ENCODE data around the gene TNXB. TPM values are rescaled to one million over a fixed set of nuclear protein-coding genes. Genes with fewer than 3 reads are reported as not detected.
"Not testable (repeated sequence)": the region's sequence is repeated elsewhere in the genome, so short reads cannot be mapped to it uniquely, and the experiment has no call there.

Gene TNXB
- total RNA-seq, 2 experiments from 2014 or later, result 2.9 to 4.8 TPM

- peaks cover 8% of the 10 kb centered on the region for H3K27me3 Mint-ChIP-seq (ENCODE audit: low read depth)
- H3K4me1 Mint-ChIP-seq (ENCODE audit: low read depth), result peaks cover 45% of the 10 kb centered on the region
- no peaks in the 10 kb centered on the region for H3K36me3 Mint-ChIP-seq (ENCODE audit: low read depth)
- CTCF ChIA-PET, result interaction anchor here (0.8 kb wide), 1 partner anchor 13 kb away, joined by 4 read pairs; no protein-coding TSS in a partner anchor
- peak overlapping the region; percentile 76 for H3K4me3 Mint-ChIP-seq
- peak overlapping the region; percentile 28 for H3K27ac Mint-ChIP-seq
- intact Hi-C loops (cut with micrococcal nuclease), result no loop called here
- no peak for DNase-seq
- H3K9me3 Mint-ChIP-seq, result no peaks in the 10 kb centered on the region
Observed at GRCh38 chr6:32149092-32149755, 40.1 kb upstream of the TNXB start.

- Mint-ChIP-seq H3K36me3 (ENCODE audit: low read depth) (no peaks in the 10 kb centered on the region), H3K9me3 (no peaks in the 10 kb centered on the region), H3K27ac (peak overlapping the region; percentile 28), H3K27me3 (ENCODE audit: low read depth) (peaks cover 8% of the 10 kb centered on the region), H3K4me1 (ENCODE audit: low read depth) (peaks cover 44% of the 10 kb centered on the region), H3K4me3 (peak overlapping the region; percentile 76)
- intact Hi-C loops (cut with micrococcal nuclease), result loop anchor here (1.0 kb wide), 1 partner anchor 18 kb away; the partner anchor contains the start of gene FKBPL
- CTCF ChIA-PET, result interaction anchor here (0.8 kb wide), 1 partner anchor 12 kb away, joined by 4 read pairs; no protein-coding TSS in a partner anchor
- peak; percentile 89 for DNase-seq
Observed at GRCh38 chr6:32148289-32149091, 39.4 kb upstream of the TNXB start.

DNA sequence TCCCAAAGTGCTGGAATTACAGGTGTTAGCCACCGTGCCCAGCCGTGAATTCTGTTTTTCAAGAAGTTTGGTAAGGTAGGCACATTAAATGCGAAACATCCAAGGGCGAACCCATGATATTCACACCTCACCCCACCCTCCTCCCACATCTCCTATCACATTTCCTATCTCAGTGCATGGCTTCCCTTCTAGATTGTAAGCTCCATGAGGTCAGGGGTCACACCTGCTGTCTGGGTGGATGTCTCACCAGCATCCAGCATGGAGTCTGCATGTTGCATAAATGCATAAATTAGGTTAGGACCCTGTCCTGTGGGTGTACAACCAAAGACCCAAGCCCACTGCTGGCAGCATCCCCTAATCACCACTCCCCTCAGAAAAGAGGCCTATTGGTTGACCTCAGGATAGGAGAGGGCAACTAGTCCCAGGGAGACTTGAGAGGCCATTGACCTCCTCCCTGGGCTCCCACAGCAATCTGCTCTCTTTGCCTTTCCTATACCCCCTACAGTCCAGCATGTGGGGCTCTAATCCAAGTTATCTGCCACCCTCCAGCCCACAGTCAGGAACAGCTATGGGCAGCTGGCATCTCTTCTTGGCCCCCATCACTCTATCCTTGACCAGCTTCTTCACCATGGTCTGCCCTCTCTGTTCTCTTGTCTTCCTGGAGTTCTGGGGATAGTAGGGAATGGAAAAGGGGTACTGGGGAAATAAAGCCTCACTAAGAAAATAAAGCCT is 38.4 kb upstream of the TNXB start:
- H3K4me1 Mint-ChIP-seq (ENCODE audit: low read depth), result peaks cover 35% of the 10 kb centered on the region
- H3K9me3 Mint-ChIP-seq, result no peaks in the 10 kb centered on the region
- no peak overlapping the region for H3K27ac Mint-ChIP-seq
- peaks cover 8% of the 10 kb centered on the region for H3K27me3 Mint-ChIP-seq (ENCODE audit: low read depth)
- CTCF ChIA-PET, result interaction anchor here (1.3 kb wide), 1 partner anchor 99 kb away, joined by 4 read pairs; no protein-coding TSS in a partner anchor
- DNase-seq, result no peak
- no peaks in the 10 kb centered on the region for H3K36me3 Mint-ChIP-seq (ENCODE audit: low read depth)
- intact Hi-C loops (cut with micrococcal nuclease), result loop anchor here (1.0 kb wide), 1 partner anchor 17 kb away; the partner anchor contains the start of gene FKBPL
- no peak overlapping the region for H3K4me3 Mint-ChIP-seq

DNA sequence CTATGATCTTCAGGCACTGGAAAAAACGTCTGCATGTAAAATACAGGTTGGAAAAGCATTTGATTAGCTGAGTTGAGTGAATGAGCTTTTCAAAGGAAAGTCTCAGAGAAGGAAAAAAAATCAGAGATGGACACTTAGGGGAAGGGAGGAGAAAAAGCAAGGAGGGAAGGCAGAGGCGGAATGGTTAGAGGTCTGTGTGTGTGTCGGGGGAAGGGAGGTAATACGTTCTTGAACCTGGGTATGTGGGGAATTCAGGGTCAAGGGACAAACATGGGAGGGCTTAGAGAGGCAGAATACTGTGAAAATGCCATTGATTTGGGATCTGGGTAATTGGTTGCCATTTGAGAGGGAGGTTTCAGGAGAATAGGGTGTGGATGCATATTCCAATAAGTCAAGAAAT is 37.5 kb upstream of the TNXB start:
- Mint-ChIP-seq H3K36me3 (ENCODE audit: low read depth) (no peaks in the 10 kb centered on the region), H3K4me3 (no peak overlapping the region), H3K9me3 (no peaks in the 10 kb centered on the region), H3K4me1 (ENCODE audit: low read depth) (peaks cover 28% of the 10 kb centered on the region), H3K27ac (peak overlapping the region; percentile 2), H3K27me3 (ENCODE audit: low read depth) (peaks cover 8% of the 10 kb centered on the region)
- intact Hi-C loops (cut with micrococcal nuclease), result no loop called here
- no peak for DNase-seq
- CTCF ChIA-PET, result interaction anchor here (0.6 to 1.3 kb wide), 2 partner anchors 100 to 1066 kb away, joined by 4 to 5 read pairs; no protein-coding TSS in a partner anchor

DNA sequence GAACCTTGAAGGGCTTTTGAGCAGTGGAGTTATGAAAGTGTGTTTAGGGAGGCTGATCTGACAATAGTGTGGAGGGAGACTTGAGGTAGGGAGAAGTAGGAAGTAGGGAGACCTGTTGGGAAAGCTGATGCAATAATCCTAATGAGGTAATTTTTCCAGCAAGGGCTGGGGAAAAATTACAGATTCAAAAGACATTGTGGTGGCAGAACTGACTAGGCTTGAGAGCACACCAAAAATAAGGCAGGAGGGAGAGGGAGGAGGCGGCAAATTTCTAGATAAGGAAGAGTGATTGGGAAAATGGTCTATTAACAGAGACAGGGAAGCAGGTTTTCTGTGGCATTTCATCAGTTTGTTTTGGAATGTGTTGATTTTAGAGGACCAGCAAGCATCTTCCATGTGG is 37.1 kb upstream of the TNXB start:
- H3K36me3 Mint-ChIP-seq (ENCODE audit: low read depth), result no peaks in the 10 kb centered on the region
- no peak for DNase-seq
- no peaks in the 10 kb centered on the region for H3K9me3 Mint-ChIP-seq
- H3K4me3 Mint-ChIP-seq, result no peak overlapping the region
- CTCF ChIA-PET, result no interaction called here
- no peak overlapping the region for H3K27ac Mint-ChIP-seq
- intact Hi-C loops (cut with micrococcal nuclease), result no loop called here
- peaks cover 25% of the 10 kb centered on the region for H3K4me1 Mint-ChIP-seq (ENCODE audit: low read depth)
- peaks cover 8% of the 10 kb centered on the region for H3K27me3 Mint-ChIP-seq (ENCODE audit: low read depth)

DNA sequence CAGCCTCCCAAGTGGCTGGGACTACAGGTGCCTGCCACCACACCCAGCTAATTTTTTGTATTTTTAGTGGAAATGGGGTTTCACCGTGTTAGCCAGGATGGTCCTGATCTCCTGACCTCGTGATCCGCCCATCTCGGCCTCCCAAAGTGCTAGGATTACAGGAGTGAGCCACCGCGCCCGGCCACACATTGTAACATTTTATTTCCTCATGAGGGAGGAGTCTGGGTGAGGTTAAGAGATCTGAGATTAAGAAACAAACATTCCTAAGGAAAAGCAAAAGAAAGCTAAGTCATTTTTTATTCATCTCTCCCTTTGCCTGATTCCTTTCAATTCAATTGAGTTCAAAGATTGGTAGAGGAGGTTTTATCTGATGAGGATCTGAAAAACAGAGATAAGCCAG is 35.1 kb upstream of the TNXB start:
- H3K27me3 Mint-ChIP-seq (ENCODE audit: low read depth); intact Hi-C loops (cut with micrococcal nuclease); CTCF ChIA-PET; H3K27ac Mint-ChIP-seq; H3K36me3 Mint-ChIP-seq (ENCODE audit: low read depth); H3K9me3 Mint-ChIP-seq; H3K4me3 Mint-ChIP-seq; DNase-seq: not testable (repeated sequence)
- peaks cover 13% of the 10 kb centered on the region for H3K4me1 Mint-ChIP-seq (ENCODE audit: low read depth)

DNA sequence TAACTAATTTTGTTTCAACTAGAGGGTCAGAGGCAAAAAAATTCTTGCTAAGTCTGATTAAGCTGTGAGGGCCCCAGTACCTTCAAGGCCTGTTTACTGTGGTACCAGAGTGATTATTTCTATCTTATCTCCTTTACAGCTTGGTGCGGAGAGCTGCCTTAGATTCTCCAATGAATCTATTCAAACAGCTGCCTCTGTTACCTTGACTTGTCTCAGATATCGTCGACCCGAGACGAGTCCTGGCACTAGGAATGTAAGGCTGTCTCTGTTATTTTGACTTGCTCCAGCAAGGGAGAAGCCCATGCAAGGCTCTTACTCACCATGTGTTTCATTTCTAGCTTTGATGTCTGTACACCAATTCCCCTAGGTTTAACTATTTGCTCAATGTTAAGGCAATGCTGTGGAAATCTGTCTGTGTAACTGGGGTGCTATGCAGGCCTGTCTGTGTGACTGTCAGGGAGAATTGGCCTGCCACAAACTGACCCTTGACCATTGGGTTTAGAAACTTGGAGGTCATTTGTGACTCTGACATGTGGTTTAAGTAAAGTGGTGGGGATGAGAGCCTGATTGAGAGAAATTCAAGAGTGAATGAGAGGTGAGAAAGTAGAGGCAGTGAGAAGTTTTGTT is 31.4 kb upstream of the TNXB start:
- intact Hi-C loops (cut with micrococcal nuclease), result no loop called here
- H3K27ac Mint-ChIP-seq, result no peak overlapping the region
- DNase-seq, result no peak

DNA sequence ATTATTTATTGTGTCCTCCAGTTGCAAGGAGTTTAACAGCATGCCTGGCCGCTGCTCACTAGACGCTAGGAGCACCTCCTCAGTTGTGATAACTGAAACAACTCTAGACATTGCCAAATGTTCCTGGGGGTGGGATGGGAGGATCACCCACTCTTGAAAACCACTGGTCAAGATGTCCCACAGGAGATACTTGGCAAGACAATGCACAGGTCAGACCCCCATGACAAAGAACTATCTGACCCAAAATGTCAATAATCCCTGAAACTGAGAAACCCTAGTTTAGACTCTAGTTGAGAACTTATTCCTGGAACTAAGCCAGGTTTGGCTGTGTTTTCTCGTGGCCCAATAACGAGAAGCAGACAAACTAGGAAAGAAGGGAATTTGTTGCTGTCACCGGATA is 30.5 kb upstream of the TNXB start:
- H3K36me3 Mint-ChIP-seq (ENCODE audit: low read depth), result no peaks in the 10 kb centered on the region
- H3K4me3 Mint-ChIP-seq, result no peak overlapping the region
- DNase-seq, result no peak
- CTCF ChIA-PET, result interaction anchor here (0.7 kb wide), 1 partner anchor 31 kb away, joined by 3 read pairs; no protein-coding TSS in a partner anchor
- H3K4me1 Mint-ChIP-seq (ENCODE audit: low read depth), result no peaks in the 10 kb centered on the region
- no peak overlapping the region for H3K27ac Mint-ChIP-seq
- intact Hi-C loops (cut with micrococcal nuclease), result no loop called here
- no peaks in the 10 kb centered on the region for H3K27me3 Mint-ChIP-seq (ENCODE audit: low read depth)
- H3K9me3 Mint-ChIP-seq, result no peaks in the 10 kb centered on the region

More for the DNA sequence above, 31.4 kb upstream of the TNXB start:
- Mint-ChIP-seq H3K36me3 (ENCODE audit: low read depth) (no peaks in the 10 kb centered on the region), H3K4me1 (ENCODE audit: low read depth) (no peaks in the 10 kb centered on the region), H3K27me3 (ENCODE audit: low read depth) (no peaks in the 10 kb centered on the region), H3K4me3 (no peak overlapping the region), H3K9me3 (no peaks in the 10 kb centered on the region)
- CTCF ChIA-PET, result no interaction called here

- Mint-ChIP-seq H3K4me3 (no peak overlapping the region), H3K9me3 (no peaks in the 10 kb centered on the region), H3K4me1 (ENCODE audit: low read depth) (no peaks in the 10 kb centered on the region), H3K27me3 (ENCODE audit: low read depth) (no peaks in the 10 kb centered on the region), H3K36me3 (ENCODE audit: low read depth) (no peaks in the 10 kb centered on the region), H3K27ac (no peak overlapping the region)
- no peak for DNase-seq
- intact Hi-C loops (cut with micrococcal nuclease), result no loop called here
- CTCF ChIA-PET, result no interaction called here
Observed at GRCh38 chr6:32137454-32137853, 28.3 kb upstream of the TNXB start.

DNA sequence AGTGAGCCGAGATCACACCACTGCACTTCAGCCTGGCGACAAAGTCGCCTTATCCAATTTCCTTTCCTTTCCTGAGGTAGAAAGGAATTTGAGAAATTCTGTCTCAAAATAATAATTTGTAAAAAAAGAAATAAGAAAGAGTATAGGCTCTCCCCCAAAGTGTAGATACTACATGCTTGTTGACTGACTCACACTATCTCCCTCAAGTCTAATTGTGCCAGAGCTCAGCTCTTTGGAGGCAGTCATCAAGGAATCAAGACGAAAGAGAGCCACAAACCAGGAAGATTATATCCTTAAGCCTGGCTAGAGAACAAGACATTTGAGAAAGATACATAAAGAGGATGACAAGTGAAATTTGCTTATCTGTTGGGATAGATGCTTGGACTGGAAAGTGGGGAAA is 24.6 kb upstream of the TNXB start:
- H3K27ac Mint-ChIP-seq, result no peak overlapping the region
- CTCF ChIA-PET, result no interaction called here
- no peak for DNase-seq
- no peaks in the 10 kb centered on the region for H3K36me3 Mint-ChIP-seq (ENCODE audit: low read depth)
- H3K9me3 Mint-ChIP-seq, result no peaks in the 10 kb centered on the region
- H3K4me3 Mint-ChIP-seq, result no peak overlapping the region
- intact Hi-C loops (cut with micrococcal nuclease), result no loop called here
- H3K27me3 Mint-ChIP-seq (ENCODE audit: low read depth), result no peaks in the 10 kb centered on the region
- H3K4me1 Mint-ChIP-seq (ENCODE audit: low read depth), result peaks cover 15% of the 10 kb centered on the region

DNA sequence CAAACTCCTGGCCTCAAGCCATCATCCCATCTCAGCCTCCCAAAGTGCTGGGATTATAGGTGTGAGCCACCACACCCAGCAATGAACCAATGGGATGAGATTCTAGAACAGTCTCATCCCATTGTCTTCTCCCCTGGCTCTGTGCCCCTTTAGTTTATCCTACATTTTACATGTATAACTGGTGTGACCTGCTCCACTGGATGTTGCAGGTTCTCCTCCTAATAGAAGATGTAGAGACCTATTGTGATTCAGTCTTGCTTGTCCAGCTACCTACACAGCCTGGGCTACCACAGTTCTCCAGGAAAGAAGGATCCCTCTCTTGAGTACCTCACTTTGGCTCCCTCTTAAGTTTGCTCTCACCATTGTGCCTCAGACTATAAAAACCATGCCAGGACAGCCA is 23.0 kb upstream of the TNXB start:
- peaks cover 2% of the 10 kb centered on the region for H3K36me3 Mint-ChIP-seq (ENCODE audit: low read depth)
- DNase-seq, result no peak
- H3K27ac Mint-ChIP-seq, result no peak overlapping the region
- H3K27me3 Mint-ChIP-seq (ENCODE audit: low read depth), result no peaks in the 10 kb centered on the region
- intact Hi-C loops (cut with micrococcal nuclease), result no loop called here
- H3K9me3 Mint-ChIP-seq, result no peaks in the 10 kb centered on the region
- H3K4me1 Mint-ChIP-seq (ENCODE audit: low read depth), result peaks cover 25% of the 10 kb centered on the region
- CTCF ChIA-PET, result no interaction called here
- no peak overlapping the region for H3K4me3 Mint-ChIP-seq

DNA sequence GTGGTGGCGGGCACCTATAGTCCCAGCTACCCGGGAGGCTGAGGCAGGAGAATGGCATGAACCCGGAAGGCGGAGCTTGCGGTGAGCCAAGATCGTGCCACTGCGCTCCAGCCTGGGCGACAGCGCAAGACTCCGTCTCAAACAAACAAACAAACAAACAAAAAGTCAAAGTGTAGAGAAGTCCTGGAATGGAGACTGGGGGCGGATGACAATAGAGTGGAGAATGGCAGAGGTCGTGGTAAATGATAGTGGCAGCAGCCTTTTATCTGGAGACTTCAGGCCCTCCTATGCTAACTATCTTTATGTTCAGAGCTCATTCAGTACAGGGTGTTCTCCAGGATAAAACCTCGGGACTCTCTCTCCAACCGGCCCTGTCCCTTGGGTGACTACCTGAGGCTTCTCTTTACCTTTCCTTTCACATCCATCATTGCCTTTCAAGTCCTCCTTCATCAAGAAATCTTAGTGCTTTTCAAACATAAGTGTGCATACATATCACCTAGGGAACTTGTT is 22.4 kb upstream of the TNXB start:
- no peak for DNase-seq
- Mint-ChIP-seq H3K27me3 (ENCODE audit: low read depth) (no peaks in the 10 kb centered on the region), H3K27ac (no peak overlapping the region), H3K36me3 (ENCODE audit: low read depth) (peaks cover 5% of the 10 kb centered on the region), H3K4me1 (ENCODE audit: low read depth) (peaks cover 32% of the 10 kb centered on the region), H3K9me3 (no peaks in the 10 kb centered on the region), H3K4me3 (peak overlapping the region; percentile 39)
- intact Hi-C loops (cut with micrococcal nuclease), result no loop called here
- CTCF ChIA-PET, result interaction anchor here (0.6 to 1.0 kb wide), 2 partner anchors 27 to 732 kb away, joined by 3 read pairs; no protein-coding TSS in a partner anchor
